Psoas muscle (tissue), 8 donors: ENCODE results near the gene FBXO2. TPM values are rescaled to one million over a fixed set of nuclear protein-coding genes. Genes with fewer than 3 reads are reported as not detected.

Experiments
- ATAC-seq, 4 donors: fragments of 200-7000 bp; cut with Tn5 transposase; one replicate each; pipeline ENCODE4 v1.9.1; 2020; ENCODE audit warnings: moderate library complexity in 3 of 4, mild to moderate bottlenecking in 2 of 4
- DNase-seq, 2 donors: peaks; one replicate each; pipeline ENCODE4 v3.0.0-alpha.2; 2020
- H3K27ac ChIP-seq: fragments of 200-600 bp; one replicate; pipeline ENCODE4 v1.8.0; 2022
- H3K27me3 ChIP-seq, 3 donors: fragments of 200-600 bp in 1 of 3; one replicate each; pipeline versions ENCODE4 v1.6.1 to v1.8.0; 2013 to 2022; ENCODE audit warnings: low read length in 2 of 3, mild to moderate bottlenecking in 2 of 3, moderate library complexity in 1 of 3; ENCODE audit not compliant: insufficient read depth in 3 of 3
- H3K36me3 ChIP-seq, 2 donors: fragments of 200-600 bp in 1 of 2; one replicate each; pipeline versions ENCODE4 v1.6.1 to v1.8.0; 2013 to 2022; ENCODE audit warnings: low read depth in 1 of 2, mild to moderate bottlenecking in 1 of 2, moderate library complexity in 1 of 2; ENCODE audit not compliant: insufficient read depth in 1 of 2
- H3K4me1 ChIP-seq: fragments of 200-600 bp; one replicate; pipeline ENCODE4 v1.8.0; 2022
- H3K4me3 ChIP-seq: fragments of 200-600 bp; one replicate; pipeline ENCODE4 v1.8.0; 2022; ENCODE audit warnings: mild to moderate bottlenecking
- H3K9me3 ChIP-seq: fragments of 200-600 bp; one replicate; pipeline ENCODE4 v1.8.0; 2022
- CTCF ChIP-seq: fragments of 200-600 bp; IDR thresholded peaks from one replicate; pipeline ENCODE4 v1.8.0; 2022; ENCODE audit warnings: antibody characterized with exemption
- WGBS, 3 donors: extraction: QIAGEN DNeasy Blood & Tissue Kit; methylation state at CpG; one replicate each; pipeline versions ENCODE4 v1.1.6 to v1.1.7; 2013; 5-methylcytosine and 5-hydroxymethylcytosine counted together
- intact Hi-C, 2 donors: fragments of 100-400 bp; cut with DNase I; formaldehyde crosslinking; loops; one replicate each; pipeline versions ENCODE4 v1.11.0 to v1.14.2; 2022
- polyA plus RNA-seq, 3 donors: library from polyadenylated mRNA; stranded (reverse); fragments of 200-250 nt; gene quantifications; one replicate each; pipeline ENCODE4 v1.2.3, GENCODE V29; 2013
- total RNA-seq, 4 donors: library from RNA; stranded (reverse); fragmentation: NEBNext Ultra II Directional in 2 of 4; extraction: Animal tissue kit (Norgen Biotek cat#: 25700) in 2 of 4; gene quantifications; one replicate each; pipeline versions ENCODE4 v1.2.1 to v1.2.4, GENCODE V29; 2021 to 2023
- donor health status: healthy with polysubstance abuse.
- donor health status: DM: no; HTN: no; CAD: no; lungs with moderate emphysema.
- donor health status: Bipolar disorder and iron deficiency.
- donor health status: healthy.
- donor health status: DM: yes; HTN: yes; CAD: no.
- donor health status: DM: no; HTN: no; CAD: no.
- donor health status: DM: no; HTN: no; CAD: no.
- donor health status: DM: yes; HTN: yes; CAD: no.

The FBXO2 gene
- total and polyA plus RNA-seq, 7 donors = 0.35 to 20.9 (median 1.2) TPM

DNA sequence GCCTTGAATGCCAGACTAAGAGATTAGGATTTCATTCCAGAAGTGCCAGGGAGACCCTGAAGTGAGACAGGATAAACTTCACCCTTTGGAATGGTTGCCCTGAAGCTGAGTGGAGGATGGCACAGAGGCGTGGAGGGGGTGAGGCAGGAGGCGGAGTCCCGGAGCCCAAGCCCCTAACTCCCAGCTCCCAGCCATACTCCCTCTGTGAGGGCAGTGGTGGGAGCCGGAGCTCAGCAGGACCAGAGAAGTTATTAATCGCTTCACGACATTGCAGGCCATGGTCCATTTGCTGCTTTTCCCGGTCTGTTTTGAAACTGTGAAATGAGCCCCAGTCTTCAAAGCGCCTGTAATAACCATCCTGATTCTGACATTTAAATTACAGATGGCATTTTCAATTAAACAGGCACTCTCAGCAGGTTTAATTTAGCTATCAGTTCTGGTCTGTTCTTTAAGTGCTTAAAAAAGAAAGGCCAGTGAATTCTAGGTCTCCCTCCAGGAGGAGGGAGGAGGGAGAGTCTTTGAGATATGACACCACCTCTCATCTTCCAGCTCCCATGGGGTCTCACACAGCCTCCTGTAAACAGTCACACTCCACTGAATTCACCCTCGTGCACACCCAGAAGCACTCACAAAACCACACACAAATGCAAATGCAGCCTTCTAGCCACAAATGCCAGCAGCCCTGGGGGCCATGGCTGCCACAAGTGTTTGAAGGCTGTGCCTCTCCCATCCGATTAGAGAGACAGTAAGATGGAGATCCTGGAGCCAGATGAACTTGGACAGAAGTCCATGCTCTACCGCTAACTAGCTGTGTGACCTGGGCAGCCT lies 19.6 kb downstream of the FBXO2 start:
- TF ChIP-seq CTCF = no peak
- H3K27ac ChIP-seq = no peak overlapping the region
- intact Hi-C loops = no loop called here
- H3K36me3 ChIP-seq = no peaks in the 10 kb centered on the region
- no peaks in the 10 kb centered on the region for H3K4me1 ChIP-seq
- ATAC-seq (no peak), DNase-seq (no peak)
- no peaks in the 10 kb centered on the region for H3K9me3 ChIP-seq
- peaks cover 0 to 19% (median 4%) of the 10 kb centered on the region in 3 donors for H3K27me3 ChIP-seq
- 61 to 66% (median 65%) methylated on average over 11 of the region's 11 CpGs for WGBS, 3 donors
- no peak overlapping the region for H3K4me3 ChIP-seq

- DNase-seq = no peak
- WGBS, 3 donors = 33 to 41% (median 33%) methylated on average over 15 of the region's 15 CpGs
- H3K27ac ChIP-seq = no peak overlapping the region
- no peaks in the 10 kb centered on the region for H3K9me3 ChIP-seq
- no peak for ATAC-seq
- intact Hi-C loops = no loop called here
- no peak overlapping the region for H3K4me3 ChIP-seq
- H3K4me1 ChIP-seq = no peaks in the 10 kb centered on the region
- H3K27me3 ChIP-seq = peaks cover 0 to 39% (median 24%) of the 10 kb centered on the region in 3 donors
- no peak for TF ChIP-seq CTCF
- H3K36me3 ChIP-seq = no peaks in the 10 kb centered on the region
These were observed 24.8 kb downstream of the FBXO2 start for GRCh38 chr1:11629184-11630016.

DNA sequence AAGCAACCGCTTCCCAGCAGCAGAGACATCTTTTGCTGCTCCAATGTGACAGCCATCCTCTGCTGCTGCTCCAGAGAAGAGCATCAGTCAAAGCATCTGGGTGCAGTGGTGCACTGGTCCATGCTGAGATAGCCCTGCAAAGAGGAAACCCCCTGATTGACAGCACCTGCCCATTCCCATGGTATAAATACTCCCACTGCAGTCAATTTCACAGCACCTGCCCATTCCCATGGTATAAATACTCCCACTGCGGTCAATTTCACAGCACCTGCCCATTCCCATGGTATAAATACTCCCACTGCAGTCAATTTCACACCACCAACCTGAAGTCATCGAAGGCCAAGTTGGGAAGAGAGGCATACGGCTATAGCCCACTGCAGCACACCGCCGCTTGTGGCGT lies 25.5 kb downstream of the FBXO2 start:
- DNase-seq = no peak
- H3K27me3 ChIP-seq = peaks cover 0 to 34% (median 24%) of the 10 kb centered on the region in 3 donors
- no peak overlapping the region for H3K4me3 ChIP-seq
- ATAC-seq = no peak
- intact Hi-C loops = no loop called here
- TF ChIP-seq CTCF = no peak
- H3K36me3 ChIP-seq = no peaks in the 10 kb centered on the region
- WGBS, 3 donors = 89 to 94% (median 91%) methylated on average over 7 of the region's 7 CpGs
- no peaks in the 10 kb centered on the region for H3K4me1 ChIP-seq
- no peaks in the 10 kb centered on the region for H3K9me3 ChIP-seq
- H3K27ac ChIP-seq = no peak overlapping the region

GRCh38 chr1:11626551-11626950 lies 27.7 kb downstream of the FBXO2 start:
- WGBS, 3 donors = 63 to 71% (median 66%) methylated on average over 3 of the region's 3 CpGs
- TF ChIP-seq CTCF = no peak
- Histone ChIP-seq H3K27me3 (peaks cover 0 to 35% (median 23%) of the 10 kb centered on the region in 3 donors), H3K36me3 (no peaks in the 10 kb centered on the region), H3K4me1 (no peaks in the 10 kb centered on the region), H3K4me3 (no peak overlapping the region), H3K27ac (no peak overlapping the region), H3K9me3 (no peaks in the 10 kb centered on the region)
- DNase-seq (no peak), ATAC-seq (no peak)
- intact Hi-C loops = no loop called here
